ENCODE results near the gene TIMM44.
"Not testable (repeated sequence)": the region's sequence is repeated elsewhere in the genome, so short reads cannot be mapped to it uniquely, and the experiment has no call there.

The TIMM44 gene

GRCh38 chr19:7925171-7925851 is 18.2 kb downstream of the TIMM44 start:
- DNase-seq (ENCODE audit: low read depth in 2 of 2), result peak; percentile 58 to 64

DNA sequence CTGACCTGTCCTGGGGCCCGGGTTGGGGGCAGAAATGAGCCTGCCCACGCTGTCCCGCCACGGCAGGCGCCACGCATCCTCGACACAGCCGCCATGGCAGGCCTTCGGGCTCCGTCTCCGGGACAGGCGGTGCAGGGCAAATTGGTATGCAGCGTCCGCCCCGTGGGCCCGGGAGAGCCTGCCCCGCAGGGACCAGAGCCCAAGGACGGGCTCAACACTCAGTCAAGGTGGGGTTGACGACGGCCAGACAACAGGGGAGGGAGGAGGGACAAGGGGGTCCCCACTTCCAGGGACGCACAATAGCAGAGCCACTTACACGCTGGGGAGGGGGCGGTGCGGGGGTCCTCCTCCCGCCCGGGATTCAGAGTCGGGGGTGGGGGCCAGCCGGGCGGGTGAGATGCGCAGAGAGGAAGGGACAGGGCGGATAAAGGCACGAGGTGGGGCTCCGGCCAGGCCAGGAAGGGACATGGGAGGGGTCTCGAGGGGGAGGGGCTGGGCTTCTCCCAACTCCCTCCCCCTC is 18.8 kb downstream of the TIMM44 start:
- no peak for DNase-seq (ENCODE audit: low read depth in 2 of 2)

- DNase-seq (ENCODE audit: low read depth in 2 of 2), result no peak
Measured at GRCh38 chr19:7924241-7924640, 19.2 kb downstream of the TIMM44 start.

DNA sequence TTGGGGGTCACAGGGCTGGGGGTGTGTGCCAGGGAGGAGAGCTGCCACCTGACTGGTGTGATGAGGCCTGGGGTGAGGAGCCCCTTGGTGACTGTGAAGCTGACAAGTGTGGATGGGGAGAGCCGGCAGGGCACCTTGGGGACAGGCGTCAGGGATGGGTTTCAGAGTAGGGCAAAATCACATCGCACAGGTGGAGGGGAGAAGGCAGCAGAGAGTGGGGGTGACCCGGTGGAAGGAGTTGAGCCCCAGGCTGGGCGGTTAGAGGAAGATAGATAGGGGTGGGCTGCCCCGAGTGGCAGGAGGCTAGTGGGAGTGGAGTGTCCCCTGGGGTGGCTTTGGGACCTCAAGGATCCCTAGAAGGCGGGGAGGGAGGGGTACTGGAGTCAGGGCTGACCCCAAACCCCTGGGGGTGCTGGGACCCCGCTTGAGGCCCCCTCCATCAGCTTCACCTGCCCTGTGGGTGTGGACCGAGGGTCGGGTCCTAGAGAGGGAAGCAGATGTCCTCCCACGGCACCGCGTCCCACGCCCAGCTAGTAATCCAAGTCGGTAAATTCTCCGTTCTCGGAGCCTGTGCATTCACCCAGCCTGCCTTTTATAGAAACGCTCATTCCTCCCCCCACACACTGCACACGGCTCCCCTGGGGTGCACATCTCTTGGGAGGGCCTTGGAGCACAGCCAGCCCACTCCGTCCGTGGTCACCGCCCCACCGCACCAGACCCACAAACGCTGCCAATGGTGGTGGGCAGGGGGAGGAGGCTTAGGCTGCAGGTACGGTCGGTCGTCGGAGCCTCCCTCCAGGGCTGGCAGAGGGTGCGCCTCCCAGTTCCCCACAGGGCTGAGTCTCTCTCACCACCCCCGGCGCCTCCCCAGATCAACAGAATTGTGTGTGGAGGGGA is 19.9 kb downstream of the TIMM44 start:
- no peak for DNase-seq (ENCODE audit: low read depth in 2 of 2)

GRCh38 chr19:7922836-7923195 is 20.6 kb downstream of the TIMM44 start:
- no peak for DNase-seq (ENCODE audit: low read depth in 2 of 2)

- DNase-seq (ENCODE audit: low read depth in 2 of 2), result no peak
Measured at GRCh38 chr19:7921967-7922835, 21.3 kb downstream of the TIMM44 start.

DNA sequence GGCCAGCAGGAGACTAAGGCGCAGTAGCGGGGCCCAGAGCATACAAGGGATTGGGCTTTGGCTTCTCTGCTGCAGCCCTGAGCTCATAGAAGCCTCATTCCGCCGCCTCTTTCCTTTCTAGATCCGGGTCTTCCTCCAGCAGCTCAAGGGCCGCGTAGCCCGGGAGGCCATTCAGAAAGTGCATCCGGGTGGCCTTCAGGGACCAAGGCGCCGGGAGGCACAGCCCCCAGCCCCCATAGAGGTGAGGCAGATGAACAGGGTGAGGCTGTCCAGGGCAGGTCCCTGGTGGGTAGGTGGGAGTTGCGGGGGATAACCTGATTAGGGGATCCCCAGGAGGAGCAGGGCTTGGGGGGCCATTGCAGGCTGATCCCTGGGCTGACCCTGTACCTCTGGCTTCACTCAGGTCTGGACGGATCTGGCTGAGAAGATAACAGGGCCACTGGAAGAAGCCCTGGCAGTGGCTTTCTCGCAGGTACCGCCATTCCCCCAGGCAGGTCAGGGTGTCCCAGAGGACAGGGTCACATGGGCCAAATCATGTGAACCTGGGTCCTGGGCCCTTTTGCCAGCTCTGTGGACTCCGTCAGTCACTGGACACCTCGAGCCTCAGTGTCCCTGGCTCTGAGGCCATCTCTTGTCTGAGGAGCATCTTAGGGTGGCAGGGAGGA is 22.0 kb downstream of the TIMM44 start:
- no peak for DNase-seq (ENCODE audit: low read depth in 2 of 2)

DNA sequence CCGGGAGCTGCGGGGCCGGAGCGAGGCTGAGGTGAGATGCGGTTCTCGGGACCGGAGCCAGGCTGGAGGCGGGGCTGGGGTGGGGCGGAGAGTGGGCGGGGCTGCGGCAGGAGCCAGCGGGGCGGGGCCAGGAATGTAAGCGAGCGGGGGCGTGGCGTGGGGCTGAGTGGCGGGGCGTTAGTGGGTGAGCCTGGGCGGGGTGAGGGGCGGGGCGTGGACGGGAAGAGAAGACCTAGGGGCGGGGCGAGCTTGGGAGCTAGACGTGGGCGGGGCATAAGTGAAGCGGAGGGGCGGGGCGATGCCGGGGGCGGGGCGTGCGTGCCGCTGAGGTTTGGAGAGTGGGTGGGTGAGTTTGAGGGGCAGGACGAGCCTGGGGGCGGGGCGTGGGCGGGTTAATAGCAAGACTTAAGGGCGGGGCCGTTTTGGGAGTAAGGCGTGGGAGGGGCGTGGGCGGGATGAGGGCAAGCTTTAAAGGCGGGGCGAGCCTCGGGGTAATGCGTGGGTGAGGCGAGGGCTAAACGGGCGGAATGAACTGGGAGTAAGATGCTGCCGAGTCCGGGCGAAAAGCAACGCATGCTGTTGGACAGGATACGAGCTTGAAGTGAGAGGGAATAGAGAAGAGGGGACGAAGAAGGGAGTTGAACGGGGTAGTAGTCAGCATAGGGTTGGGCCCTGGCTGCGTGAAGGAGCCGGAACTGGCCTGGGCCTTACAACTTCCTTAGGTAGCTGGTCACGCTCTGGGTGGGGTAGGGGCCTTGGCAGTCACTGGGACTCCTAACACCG is 22.8 kb downstream of the TIMM44 start:
- peak; percentile 100 for DNase-seq (ENCODE audit: low read depth in 2 of 2)

DNA sequence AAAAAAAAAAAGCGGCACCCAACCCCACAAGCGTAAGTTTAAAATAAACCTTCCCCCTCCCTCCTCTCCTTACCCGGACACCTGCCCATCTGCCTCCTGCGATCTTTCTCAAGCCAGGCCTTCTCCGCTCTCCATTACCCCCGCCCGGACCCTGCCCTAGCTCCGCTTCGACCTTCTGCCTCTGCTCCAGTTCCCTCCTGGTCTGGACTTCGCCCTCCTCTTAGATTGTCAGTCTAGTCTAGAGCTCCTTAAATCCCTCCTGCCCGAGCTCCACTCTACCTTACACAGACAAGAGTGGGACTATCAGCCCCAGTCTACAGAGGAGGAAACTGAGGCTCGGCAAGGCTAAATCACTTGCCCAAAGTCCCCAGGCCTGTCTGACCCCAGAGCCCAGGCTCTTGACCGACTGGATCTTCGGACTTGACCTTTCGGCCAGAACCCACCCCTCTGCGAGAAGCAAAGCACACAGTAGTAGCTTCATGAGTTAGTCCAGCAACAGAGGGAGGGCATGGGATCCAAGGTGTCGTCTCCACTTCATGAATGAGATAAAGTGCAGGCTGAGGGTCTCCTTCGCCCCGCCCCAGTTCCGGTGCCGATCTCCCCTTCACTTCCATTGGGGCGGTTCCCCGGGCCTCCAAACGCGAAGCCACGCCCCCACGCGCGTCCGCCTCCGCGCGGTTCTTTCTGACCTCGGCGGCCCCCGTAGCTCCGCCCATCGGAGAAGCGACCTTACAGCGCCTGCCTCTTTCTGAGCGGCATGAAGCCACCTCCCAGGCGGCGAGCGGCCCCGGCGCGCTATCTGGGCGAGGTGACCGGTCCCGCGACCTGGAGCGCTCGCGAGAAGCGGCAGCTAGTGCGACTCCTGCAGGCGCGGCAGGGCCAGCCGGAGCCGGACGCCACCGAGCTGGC is 23.6 kb downstream of the TIMM44 start, which contains the start of gene SNAPC2:
TSS of gene SNAPC2 (plus strand) at position 729 of the 909 bp plus-strand sequence. CDS start at position 758, 29 bp downstream.
- peak; percentile 91 to 93 for DNase-seq (ENCODE audit: low read depth in 2 of 2)

GRCh38 chr19:7918615-7919421 is 24.6 kb downstream of the TIMM44 start:
- DNase-seq (ENCODE audit: low read depth in 2 of 2), result no peak

- not testable (repeated sequence) for DNase-seq (ENCODE audit: low read depth in 2 of 2)
Measured at GRCh38 chr19:7918062-7918614, 25.3 kb downstream of the TIMM44 start.

DNA sequence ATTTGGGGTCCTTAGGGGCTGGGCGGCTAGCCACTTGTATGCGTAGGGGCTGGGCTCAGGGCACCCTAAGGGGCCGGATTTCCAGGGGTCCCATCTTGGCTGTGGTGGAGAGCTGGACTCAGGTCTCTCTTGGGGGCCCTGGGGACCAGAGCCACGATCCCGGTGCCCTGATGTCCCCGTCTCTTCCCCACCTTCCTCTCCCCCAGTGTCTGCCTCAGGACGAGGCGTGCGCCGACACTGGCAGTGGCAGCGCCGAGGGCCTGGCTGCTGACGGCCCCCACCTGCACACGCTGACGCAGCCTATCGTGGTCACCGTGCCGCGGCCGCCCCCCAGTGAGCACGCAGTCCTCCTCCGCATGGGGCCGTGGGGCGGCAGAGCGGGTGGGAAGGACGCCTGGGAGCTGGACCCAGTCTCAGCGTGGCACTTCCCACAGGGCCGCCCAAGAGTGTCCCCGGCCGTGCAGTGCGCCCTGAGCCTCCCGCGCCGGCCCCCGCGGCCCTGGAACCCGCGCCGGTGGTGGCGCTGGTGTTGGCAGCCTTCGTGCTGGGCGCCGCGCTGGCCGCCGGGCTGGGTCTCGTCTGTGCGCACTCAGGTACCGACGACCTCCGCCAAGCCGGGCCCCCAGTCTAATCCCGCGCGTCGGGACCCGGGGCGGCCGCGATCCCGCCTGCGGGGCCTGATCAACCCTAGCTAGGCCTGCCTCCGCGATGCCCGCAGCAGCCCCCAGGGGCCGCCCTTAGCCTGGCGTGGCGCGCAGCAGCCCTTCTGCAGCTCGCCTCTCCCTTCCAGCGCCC is 26.0 kb downstream of the TIMM44 start:
- no peak for DNase-seq (ENCODE audit: low read depth in 2 of 2)

- no peak for DNase-seq (ENCODE audit: low read depth in 2 of 2)
Measured at GRCh38 chr19:7916955-7917266, 26.6 kb downstream of the TIMM44 start.

DNA sequence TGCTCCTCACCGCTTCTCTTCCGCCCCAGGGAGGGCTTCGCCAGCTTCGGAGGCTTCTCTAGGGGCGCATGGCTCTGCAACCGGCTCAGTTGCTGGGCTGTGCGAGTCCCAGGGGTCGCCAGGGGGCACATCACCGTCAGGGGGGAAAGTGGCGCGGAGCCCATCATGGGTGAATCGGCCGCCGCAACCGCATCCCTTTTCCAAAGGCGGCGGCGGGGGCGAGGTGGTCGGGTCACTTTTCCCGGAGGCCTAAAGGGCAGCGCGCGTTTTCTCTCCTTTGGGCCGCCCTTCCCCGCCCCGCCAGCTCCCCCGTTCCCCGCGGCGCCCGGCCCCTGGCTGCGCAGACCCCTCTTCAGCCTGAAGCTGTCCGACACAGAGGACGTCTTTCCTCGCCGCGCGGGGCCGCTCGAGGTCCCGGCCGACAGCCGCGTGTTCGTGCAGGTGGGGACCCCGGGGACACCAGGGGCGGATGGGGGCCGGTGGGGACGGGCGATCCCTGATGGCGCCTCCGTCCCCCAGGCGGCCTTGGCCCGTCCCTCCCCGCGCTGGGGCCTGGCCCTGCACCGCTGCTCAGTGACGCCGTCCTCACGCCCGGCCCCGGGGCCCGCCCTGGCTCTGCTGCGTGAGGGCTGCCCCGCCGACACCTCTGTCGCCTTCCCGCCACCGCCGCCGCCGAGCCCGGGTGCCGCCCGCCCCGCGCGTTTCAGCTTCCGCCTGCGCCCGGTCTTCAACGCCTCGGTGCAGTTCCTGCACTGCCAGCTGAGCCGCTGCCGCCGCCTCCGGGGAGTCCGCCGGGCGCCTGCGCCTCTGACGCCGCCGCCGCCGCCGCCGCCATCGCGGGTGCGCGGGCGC is 27.1 kb downstream of the TIMM44 start:
- DNase-seq (ENCODE audit: low read depth in 2 of 2), result no peak

GRCh38 chr19:7915250-7916102 is 28.0 kb downstream of the TIMM44 start:
- no peak for DNase-seq (ENCODE audit: low read depth in 2 of 2)

- DNase-seq (ENCODE audit: low read depth in 2 of 2), result no peak
Measured at GRCh38 chr19:7914598-7915045, 28.8 kb downstream of the TIMM44 start, which contains the start of gene TGFBR3L. Gene TGFBR3L (plus strand): TSS chr19:7914830.

Data from activated CD8-positive, alpha-beta memory T cell treated with anti-CD3 and anti-CD28 coated beads for 4 hours (primary cell).